Measurements from ENCODE around the gene TRPV5.

Gene TRPV5

DNA sequence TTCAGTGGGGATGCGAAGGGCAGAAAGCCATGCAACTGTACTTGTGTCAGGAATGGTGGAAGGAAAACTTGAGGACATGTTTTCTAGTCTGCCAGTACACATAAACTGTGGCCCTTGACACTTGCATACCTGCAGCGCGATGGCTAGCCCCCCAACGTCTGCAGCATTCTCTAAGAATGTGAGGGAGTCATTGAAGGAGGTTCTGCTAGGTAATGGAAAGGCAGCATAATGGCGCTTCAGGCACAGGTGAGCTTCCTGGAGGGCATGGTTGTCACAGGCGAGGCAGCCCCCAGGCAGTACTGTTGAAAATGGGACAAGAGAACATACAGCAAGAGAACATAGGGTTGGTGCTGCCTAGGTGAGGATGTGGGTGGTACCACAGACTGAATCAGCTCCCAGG is 9.2 kb upstream of the TRPV5 start:
- no peak for DNase-seq (ENCODE audit: low read depth)
- TF ChIP-seq, protein P1, sequence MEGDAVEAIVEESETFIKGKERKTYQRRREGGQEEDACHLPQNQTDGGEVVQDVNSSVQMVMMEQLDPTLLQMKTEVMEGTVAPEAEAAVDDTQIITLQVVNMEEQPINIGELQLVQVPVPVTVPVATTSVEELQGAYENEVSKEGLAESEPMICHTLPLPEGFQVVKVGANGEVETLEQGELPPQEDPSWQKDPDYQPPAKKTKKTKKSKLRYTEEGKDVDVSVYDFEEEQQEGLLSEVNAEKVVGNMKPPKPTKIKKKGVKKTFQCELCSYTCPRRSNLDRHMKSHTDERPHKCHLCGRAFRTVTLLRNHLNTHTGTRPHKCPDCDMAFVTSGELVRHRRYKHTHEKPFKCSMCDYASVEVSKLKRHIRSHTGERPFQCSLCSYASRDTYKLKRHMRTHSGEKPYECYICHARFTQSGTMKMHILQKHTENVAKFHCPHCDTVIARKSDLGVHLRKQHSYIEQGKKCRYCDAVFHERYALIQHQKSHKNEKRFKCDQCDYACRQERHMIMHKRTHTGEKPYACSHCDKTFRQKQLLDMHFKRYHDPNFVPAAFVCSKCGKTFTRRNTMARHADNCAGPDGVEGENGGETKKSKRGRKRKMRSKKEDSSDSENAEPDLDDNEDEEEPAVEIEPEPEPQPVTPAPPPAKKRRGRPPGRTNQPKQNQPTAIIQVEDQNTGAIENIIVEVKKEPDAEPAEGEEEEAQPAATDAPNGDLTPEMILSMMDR (IDR thresholded peaks at IDR 0.05; ENCODE audit: control insufficient read depth, extremely low read depth, insufficient read depth): no peak
- H3K4me3 ChIP-seq (ENCODE audit: low read depth, low read length): no peak overlapping the region

DNA sequence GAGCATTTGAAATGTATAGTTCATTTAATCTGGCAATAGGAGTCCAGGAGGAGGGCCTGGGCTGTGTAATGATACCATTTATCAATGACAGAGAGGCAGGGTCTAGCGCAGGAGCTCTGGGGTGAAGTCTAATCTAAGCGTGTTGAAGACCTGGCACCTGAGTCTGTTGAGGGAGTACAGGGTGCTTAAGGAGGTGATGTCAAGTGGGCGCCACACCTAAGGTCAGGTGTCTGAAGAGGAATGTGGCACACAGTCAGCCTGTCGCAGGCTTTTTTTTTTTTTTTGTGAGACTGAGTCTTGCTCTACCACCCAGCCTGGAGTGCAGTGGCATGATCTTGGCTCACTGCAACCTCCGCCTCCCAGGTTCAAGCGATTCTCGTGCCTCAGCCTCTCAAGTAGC is 8.0 kb upstream of the TRPV5 start:
- H3K4me3 ChIP-seq (ENCODE audit: low read depth, low read length): no peak overlapping the region
- DNase-seq (ENCODE audit: low read depth): no peak
- TF ChIP-seq, protein P1 (IDR thresholded peaks at IDR 0.05; ENCODE audit: control insufficient read depth, extremely low read depth, insufficient read depth): no peak

DNA sequence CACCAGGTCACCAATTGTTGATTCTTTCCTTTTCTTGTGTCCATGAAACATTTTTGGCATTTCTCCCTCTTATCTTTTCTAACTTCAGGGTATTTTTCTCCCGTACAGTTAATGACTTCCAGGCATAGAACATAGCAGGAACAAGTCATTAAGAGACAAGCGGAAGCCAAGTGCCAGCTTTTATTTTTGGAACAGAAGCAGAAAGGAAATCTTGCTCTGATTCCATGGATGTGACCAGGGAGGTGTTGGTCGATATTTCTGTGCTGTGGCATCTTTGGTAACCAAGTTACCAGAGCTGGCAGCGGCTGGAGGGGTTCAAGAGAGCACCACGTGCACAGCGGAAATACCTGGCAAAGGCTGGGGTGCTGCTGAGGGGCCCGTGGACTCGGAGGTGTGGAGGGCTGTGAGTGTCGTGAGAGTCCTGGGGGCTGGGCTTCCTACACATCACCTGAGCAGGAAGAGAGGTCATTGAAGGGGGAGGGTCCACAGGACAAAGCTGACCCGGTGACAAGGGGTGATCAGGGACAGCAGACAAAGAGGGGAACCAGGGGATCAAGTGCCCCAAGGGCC is 7.5 kb upstream of the TRPV5 start:
- DNase-seq (ENCODE audit: low read depth): no peak
- TF ChIP-seq, protein P1 (IDR thresholded peaks at IDR 0.05; ENCODE audit: control insufficient read depth, extremely low read depth, insufficient read depth): no peak
- no peak overlapping the region for H3K4me3 ChIP-seq (ENCODE audit: low read depth, low read length)

DNA sequence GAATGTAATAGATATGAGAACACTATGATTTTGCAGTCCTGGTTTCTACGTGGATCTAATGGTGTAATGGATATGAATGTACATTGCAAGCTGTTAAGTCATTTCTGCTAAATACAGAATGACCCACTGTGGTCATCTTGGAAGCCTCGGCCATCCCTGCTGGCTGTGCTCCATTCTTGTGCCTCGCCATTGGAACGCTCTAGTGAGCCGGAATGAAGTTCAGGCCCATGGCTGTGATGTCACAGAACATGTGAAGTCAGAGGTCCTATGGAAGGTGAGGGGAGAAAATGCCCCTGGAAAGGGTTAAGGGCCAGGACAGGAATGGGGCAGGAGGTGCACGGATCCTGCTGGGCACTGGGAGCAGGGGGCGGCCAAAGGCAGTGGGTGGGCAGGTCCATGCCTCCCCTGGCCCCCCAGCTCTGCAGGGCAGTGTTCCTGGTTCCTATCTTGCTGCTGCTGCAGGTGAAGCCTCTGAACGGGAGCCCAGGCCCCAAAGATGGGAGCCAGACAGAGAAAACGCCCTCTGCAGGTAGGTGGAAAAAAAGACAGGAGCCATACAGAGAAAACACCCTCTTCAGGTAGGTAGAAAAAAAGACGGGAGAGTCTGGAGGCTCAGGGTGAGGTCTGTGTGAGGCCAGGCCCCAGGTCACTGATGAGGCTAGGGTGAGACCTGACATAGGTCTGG is 5.8 kb upstream of the TRPV5 start, which contains the start of gene LLCFC1:
Gene LLCFC1, plus strand, starts transcription at position 259 of the 685 bp plus-strand sequence. Its CDS starts 138 bp downstream, at position 397.
- TF ChIP-seq, protein P1 (IDR thresholded peaks at IDR 0.05; ENCODE audit: control insufficient read depth, extremely low read depth, insufficient read depth): peak; percentile 54
- no peak within 1 kb of the TSS for H3K4me3 ChIP-seq (ENCODE audit: low read depth, low read length)
- peak; percentile 15 for DNase-seq (ENCODE audit: low read depth)

DNA sequence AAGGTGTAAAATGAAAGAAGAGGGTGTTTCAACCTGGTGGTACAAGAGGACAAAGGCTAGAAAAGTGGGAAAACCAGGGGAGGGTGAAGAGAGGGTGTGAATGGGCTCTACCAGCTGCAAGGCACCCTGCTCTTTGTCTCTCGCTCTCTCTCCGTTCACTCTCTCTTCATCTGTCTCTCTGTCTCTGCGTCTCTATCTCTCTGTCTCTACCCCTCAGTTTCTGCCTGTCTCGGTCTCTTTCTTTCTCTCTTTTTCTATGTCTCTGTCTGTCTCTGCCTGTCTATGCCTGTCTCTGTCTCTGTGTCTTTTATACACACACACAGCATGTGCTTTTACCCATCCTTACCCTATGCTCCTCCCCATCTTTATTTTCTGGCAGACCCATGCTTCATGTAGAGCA is 5.1 kb upstream of the TRPV5 start:
- no peak overlapping the region for H3K4me3 ChIP-seq (ENCODE audit: low read depth, low read length)
- DNase-seq (ENCODE audit: low read depth): no peak
- TF ChIP-seq, protein P1 (IDR thresholded peaks at IDR 0.05; ENCODE audit: control insufficient read depth, extremely low read depth, insufficient read depth): no peak

DNA sequence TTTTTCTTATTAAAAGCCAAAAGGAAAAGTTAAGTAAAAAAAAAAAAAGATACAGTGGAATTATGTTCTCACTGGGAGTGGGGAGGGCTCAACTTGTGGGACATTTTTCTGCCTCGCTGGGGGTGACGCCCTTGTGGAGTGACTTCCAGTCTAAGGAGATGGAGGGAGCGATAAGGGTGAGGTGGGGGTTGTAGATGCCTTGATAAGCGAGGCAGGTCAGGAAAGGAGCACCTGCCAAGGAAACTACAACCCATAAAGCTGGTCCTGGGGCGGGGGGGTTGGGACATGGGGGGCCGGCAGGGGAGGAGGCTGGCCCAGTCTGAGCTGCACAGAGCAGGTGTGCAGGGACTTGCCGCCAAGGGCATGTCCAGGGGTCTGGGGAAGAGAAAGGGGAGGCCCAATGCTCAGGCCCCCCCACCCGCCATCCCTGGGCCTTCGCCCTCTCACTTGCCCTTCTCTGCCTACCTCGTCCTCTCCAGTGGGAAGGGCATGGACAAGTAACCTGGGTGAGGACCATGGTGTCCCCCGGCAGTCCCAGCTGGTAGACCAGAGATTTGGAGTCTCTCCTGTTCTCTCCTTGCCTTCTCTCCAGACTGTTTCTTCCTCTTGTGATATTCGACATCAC is 2.5 kb upstream of the TRPV5 start:
- H3K4me3 ChIP-seq (ENCODE audit: low read depth, low read length): no peak overlapping the region
- no peak for DNase-seq (ENCODE audit: low read depth)
- TF ChIP-seq, protein P1 (IDR thresholded peaks at IDR 0.05; ENCODE audit: control insufficient read depth, extremely low read depth, insufficient read depth): no peak

Data from LNCaP clone FGC (cell line).